Mesenchymal stem cell (in vitro differentiated cells and primary cell): ENCODE data around the gene PGBD2.
"Not testable (repeated sequence)": the region's sequence is repeated elsewhere in the genome, so short reads cannot be mapped to it uniquely, and the experiment has no call there.

Experiments
- DNase-seq: peaks from one replicate; pipeline ENCODE4 v3.0.0-alpha.2; 2013
- H2AFZ ChIP-seq: one replicate; pipeline ENCODE4 v1.6.1; 2013; ENCODE audit warnings: low read depth, mild to moderate bottlenecking, control low read depth, inconsistent platforms, low read length, moderate library complexity
- H2AK5ac ChIP-seq: 2 replicates; pipeline ENCODE4 v1.6.1; 2013; ENCODE audit warnings: low read length, moderate library complexity, mild to moderate bottlenecking, inconsistent platforms; ENCODE audit not compliant: severe bottlenecking
- H2BK120ac ChIP-seq: one replicate; pipeline ENCODE4 v1.6.1; 2013; ENCODE audit warnings: low read depth, mild to moderate bottlenecking, inconsistent platforms, low read length, moderate library complexity
- H2BK12ac ChIP-seq, 2 experiments: one replicate each; pipeline ENCODE4 v1.6.1; 2013; ENCODE audit warnings: inconsistent platforms in 2 of 2, low read length in 2 of 2, mild to moderate bottlenecking in 2 of 2, moderate library complexity in 2 of 2, control low read depth in 1 of 2
- H2BK15ac ChIP-seq: one replicate; pipeline ENCODE4 v1.6.1; 2013; ENCODE audit warnings: mild to moderate bottlenecking, low read depth, inconsistent platforms; ENCODE audit not compliant: poor library complexity, severe bottlenecking
- H2BK5ac ChIP-seq: 2 replicates; pipeline ENCODE4 v1.6.1; 2013; ENCODE audit warnings: low read depth, mild to moderate bottlenecking, low read length, control low read depth, inconsistent platforms; ENCODE audit not compliant: poor library complexity, severe bottlenecking
- H3K14ac ChIP-seq, 2 experiments: one replicate each; pipeline ENCODE4 v1.6.1; 2013; ENCODE audit warnings: inconsistent platforms in 2 of 2, low read length in 2 of 2, control low read depth in 1 of 2, mild to moderate bottlenecking in 1 of 2, moderate library complexity in 1 of 2
- H3K18ac ChIP-seq, 2 experiments: one replicate each; pipeline ENCODE4 v1.6.1; 2013; ENCODE audit warnings: inconsistent platforms in 2 of 2, low read length in 2 of 2, control low read depth in 1 of 2, low read depth in 1 of 2, mild to moderate bottlenecking in 1 of 2
- H3K23ac ChIP-seq, 2 experiments: one replicate each; pipeline ENCODE4 v1.6.1; 2013; ENCODE audit warnings: inconsistent platforms in 2 of 2, low read length in 2 of 2, mild to moderate bottlenecking in 2 of 2, moderate library complexity in 2 of 2, control low read depth in 1 of 2
- H3K27ac ChIP-seq: 2 replicates; pipeline ENCODE4 v1.5.1; 2013; ENCODE audit warnings: mild to moderate bottlenecking, moderate library complexity, low read length, control low read depth, inconsistent platforms; ENCODE audit not compliant: poor library complexity, severe bottlenecking
- H3K27me3 ChIP-seq, 2 experiments: 2 replicates each; pipeline versions ENCODE4 v1.6.1 to v1.7.0; 2013; ENCODE audit warnings: low read length in 2 of 2, mild to moderate bottlenecking in 2 of 2, moderate library complexity in 2 of 2, control low read depth in 1 of 2, inconsistent platforms in 1 of 2; ENCODE audit not compliant: control insufficient read depth in 1 of 2, insufficient read depth in 1 of 2
- H3K36me3 ChIP-seq, 2 experiments: 2 replicates each; pipeline versions ENCODE4 v1.6.1 to v1.7.0; 2013; ENCODE audit warnings: low read length in 2 of 2, control low read depth in 1 of 2, inconsistent platforms in 1 of 2, low read depth in 1 of 2, mild to moderate bottlenecking in 1 of 2; ENCODE audit not compliant: insufficient read depth in 2 of 2, control insufficient read depth in 1 of 2
- H3K4ac ChIP-seq, 2 experiments: one replicate each; pipeline ENCODE4 v1.6.1; 2013; ENCODE audit warnings: inconsistent platforms in 2 of 2, low read length in 2 of 2, mild to moderate bottlenecking in 2 of 2, moderate library complexity in 2 of 2, control low read depth in 1 of 2, low read depth in 1 of 2
- H3K4me1 ChIP-seq: 2 replicates; pipeline ENCODE4 v1.6.1; 2013; ENCODE audit warnings: low read depth, low read length, control low read depth; ENCODE audit not compliant: control insufficient read depth, insufficient read depth
- H3K4me2 ChIP-seq: 2 replicates; pipeline ENCODE4 v1.6.1; 2013; ENCODE audit warnings: low read length, mild to moderate bottlenecking, inconsistent platforms; ENCODE audit not compliant: poor library complexity, severe bottlenecking
- H3K4me3 ChIP-seq, 2 experiments: 2 replicates each; pipeline versions ENCODE4 v1.5.1 to v1.7.0; 2013; ENCODE audit warnings: low read length in 2 of 2, mild to moderate bottlenecking in 2 of 2, control low read depth in 1 of 2, low read depth in 1 of 2; ENCODE audit not compliant: insufficient read depth in 1 of 2
- H3K79me1 ChIP-seq: replicated peaks from 2 replicates; pipeline ENCODE4 v1.6.1; 2013; ENCODE audit warnings: mild to moderate bottlenecking, control low read depth, low read length, inconsistent platforms; ENCODE audit not compliant: poor library complexity, severe bottlenecking
- H3K9ac ChIP-seq: 2 replicates; pipeline ENCODE4 v1.7.0; 2013; ENCODE audit warnings: mild to moderate bottlenecking, low read length, moderate library complexity
- H3K9me3 ChIP-seq: 2 replicates; pipeline ENCODE4 v1.7.0; 2013; ENCODE audit warnings: mild to moderate bottlenecking, low read length; ENCODE audit not compliant: control insufficient read depth
- H4K8ac ChIP-seq: one replicate; pipeline ENCODE4 v1.6.1; 2013; ENCODE audit warnings: inconsistent platforms, mild to moderate bottlenecking, low read length, moderate library complexity
- H4K91ac ChIP-seq: one replicate; pipeline ENCODE4 v1.6.1; 2013; ENCODE audit warnings: mild to moderate bottlenecking, low read length, inconsistent platforms
- WGBS: methylation state at CpG from one replicate; pipeline ENCODE4 v1.1.7; 2013; ENCODE audit warnings: mixed read lengths; 5-methylcytosine and 5-hydroxymethylcytosine counted together

Gene PGBD2

DNA sequence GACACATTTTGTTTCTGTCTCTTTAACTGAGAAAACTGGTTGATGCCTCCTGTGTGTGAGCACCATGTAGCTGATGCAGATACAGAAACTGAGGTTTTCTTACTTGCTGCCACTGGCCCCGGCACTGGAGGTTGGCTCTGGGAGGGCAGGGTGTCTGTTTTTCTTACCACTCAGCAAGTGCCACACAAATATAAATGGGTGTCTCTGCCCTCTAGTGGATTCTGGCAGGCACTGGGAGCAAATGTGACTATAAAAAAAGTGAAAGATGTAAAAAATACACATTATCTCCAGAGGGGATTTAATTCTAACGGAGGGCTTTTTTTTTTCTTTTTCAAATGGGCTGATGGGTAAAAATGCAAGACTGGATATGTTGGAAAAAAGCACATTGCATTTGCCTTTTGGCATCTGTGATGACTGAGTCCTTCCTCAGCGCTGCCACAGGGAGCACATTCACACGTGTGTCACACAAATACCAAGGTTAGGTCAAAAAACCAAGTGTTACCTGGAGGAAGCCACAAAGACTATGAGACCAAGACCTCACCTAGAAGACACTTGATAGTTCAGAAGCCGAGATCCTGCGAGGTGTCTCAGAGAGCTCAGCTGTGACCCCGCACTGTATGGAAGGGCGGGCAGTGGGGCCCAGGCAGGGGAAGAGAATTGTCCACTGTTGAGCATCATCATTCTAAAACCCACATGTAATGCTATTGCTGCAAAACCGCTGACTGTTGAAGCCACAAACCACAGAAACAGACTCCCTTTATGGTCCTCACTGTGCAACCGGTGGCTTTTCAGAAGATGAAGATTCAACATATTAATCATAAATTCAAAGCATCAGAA is 18.9 kb downstream of the PGBD2 start:
- H2AFZ ChIP-seq, result no peak overlapping the region
- H2AK5ac ChIP-seq, result no peak overlapping the region
- H2BK12ac ChIP-seq, result peak overlapping the region in 1 of 2 experiments; percentile 72
- no peak overlapping the region for H4K91ac ChIP-seq
- no peak overlapping the region for H3K4me2 ChIP-seq
- no peak overlapping the region for H4K8ac ChIP-seq
- H2BK5ac ChIP-seq, result no peak overlapping the region
- H3K9me3 ChIP-seq, result no peaks in the 10 kb centered on the region
- peak; percentile 81 for DNase-seq
- H3K23ac ChIP-seq, result no peak overlapping the region
- WGBS, result 68% methylated on average over 10 of the region's 10 CpGs
- H2BK15ac ChIP-seq, result no peak overlapping the region
- no peak overlapping the region for H3K14ac ChIP-seq
- no peak overlapping the region for H3K4ac ChIP-seq
- peaks cover 0 to 3% of the 10 kb centered on the region in 2 experiments for H3K36me3 ChIP-seq
- no peaks in the 10 kb centered on the region for H3K79me1 ChIP-seq
- H3K27me3 ChIP-seq, result no peaks in the 10 kb centered on the region
- peak overlapping the region; percentile 38 for H3K9ac ChIP-seq
- H3K4me1 ChIP-seq, result peaks cover 5% of the 10 kb centered on the region
- H3K18ac ChIP-seq, result no peak overlapping the region
- no peak overlapping the region for H3K4me3 ChIP-seq
- no peak overlapping the region for H2BK120ac ChIP-seq
- peak overlapping the region; percentile 33 for H3K27ac ChIP-seq

DNA sequence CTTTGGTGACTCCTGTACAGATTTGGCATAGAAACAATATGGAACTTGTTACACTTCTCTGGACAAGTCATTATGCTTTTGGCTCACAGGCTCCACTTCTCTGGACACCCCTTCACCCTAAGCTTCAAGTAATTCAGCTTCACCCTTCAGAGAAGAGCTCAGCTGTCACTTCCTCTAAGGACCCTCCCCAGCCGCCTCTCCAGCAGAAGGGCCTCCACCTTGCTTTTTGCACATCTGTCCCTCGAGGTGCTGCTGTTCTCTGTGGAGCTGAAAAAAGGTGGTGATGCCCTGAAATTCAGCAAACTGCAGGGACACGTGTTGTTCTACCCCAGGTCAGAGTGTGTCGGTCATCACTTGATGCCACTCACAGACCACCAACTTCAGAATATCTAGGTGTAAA is 19.8 kb downstream of the PGBD2 start:
- H3K4me1 ChIP-seq, H3K4me3 ChIP-seq, H2AK5ac ChIP-seq, H3K23ac ChIP-seq, H3K14ac ChIP-seq, DNase-seq, H3K9me3 ChIP-seq, H2BK12ac ChIP-seq, H3K36me3 ChIP-seq, H3K27me3 ChIP-seq, H2BK120ac ChIP-seq, H4K8ac ChIP-seq, H3K4me2 ChIP-seq, H2BK5ac ChIP-seq, H2AFZ ChIP-seq, H3K27ac ChIP-seq, H3K79me1 ChIP-seq: not testable (repeated sequence)
- Histone ChIP-seq H3K18ac (peak overlapping the region; percentile 45 to 57), H3K9ac (peak overlapping the region; percentile 38), H2BK15ac (peak overlapping the region; percentile 12), H3K4ac (peak overlapping the region in 1 of 2 experiments; percentile 22), H4K91ac (peak overlapping the region; percentile 82)
- WGBS, result no CpG with 5 or more reads among the region's 4 CpGs

GRCh38 chr1:248926401-248927182 is 20.6 kb downstream of the PGBD2 start:
- no peak overlapping the region for H3K4me2 ChIP-seq
- no peak overlapping the region for H3K4me3 ChIP-seq
- no peaks in the 10 kb centered on the region for H3K27me3 ChIP-seq
- H3K4me1 ChIP-seq, result peaks cover 5% of the 10 kb centered on the region
- no peaks in the 10 kb centered on the region for H3K79me1 ChIP-seq
- no peak overlapping the region for H2BK5ac ChIP-seq
- peak overlapping the region; percentile 44 for H3K9ac ChIP-seq
- no peak overlapping the region for H3K4ac ChIP-seq
- no peak overlapping the region for H2AFZ ChIP-seq
- no peak overlapping the region for H4K8ac ChIP-seq
- WGBS, result 6% methylated on average over 3 of the region's 7 CpGs
- peak; percentile 93 for DNase-seq
- H4K91ac ChIP-seq, result no peak overlapping the region
- H3K9me3 ChIP-seq, result no peaks in the 10 kb centered on the region
- H3K27ac ChIP-seq, result no peak overlapping the region
- H2BK15ac ChIP-seq, result no peak overlapping the region
- H2AK5ac ChIP-seq, result no peak overlapping the region
- H3K23ac ChIP-seq, result no peak overlapping the region
- H3K18ac ChIP-seq, result no peak overlapping the region
- no peak overlapping the region for H2BK120ac ChIP-seq
- no peak overlapping the region for H2BK12ac ChIP-seq
- H3K14ac ChIP-seq, result no peak overlapping the region
- peaks cover 0 to 3% of the 10 kb centered on the region in 2 experiments for H3K36me3 ChIP-seq

DNA sequence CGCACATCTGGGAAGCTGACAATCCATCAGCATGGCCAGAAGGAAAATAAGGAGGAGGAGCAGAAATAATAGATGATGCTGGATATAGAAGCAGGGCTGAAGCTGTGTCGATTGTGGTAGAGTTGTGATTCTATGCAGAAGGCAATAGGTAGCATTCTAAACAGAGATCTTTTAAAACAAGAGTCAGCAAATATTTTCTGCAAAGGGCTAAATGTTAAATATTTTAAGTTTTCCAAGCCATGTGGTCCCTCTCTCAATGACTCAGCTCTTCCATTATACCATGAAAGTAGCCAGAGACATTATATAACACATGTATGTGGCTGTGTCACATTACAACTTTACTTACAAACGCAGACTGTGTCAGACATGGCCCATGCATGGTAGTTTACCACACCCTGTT is 21.2 kb downstream of the PGBD2 start:
- not testable (repeated sequence) for H3K9ac ChIP-seq, H4K91ac ChIP-seq, H3K4me2 ChIP-seq, H2BK120ac ChIP-seq, H2AK5ac ChIP-seq, H3K27me3 ChIP-seq, H3K36me3 ChIP-seq, H3K14ac ChIP-seq, H4K8ac ChIP-seq, H3K9me3 ChIP-seq, H2BK5ac ChIP-seq, H2BK12ac ChIP-seq, H3K23ac ChIP-seq, H3K79me1 ChIP-seq, H3K27ac ChIP-seq, H3K4me3 ChIP-seq, H2BK15ac ChIP-seq, H3K18ac ChIP-seq, H3K4ac ChIP-seq, H3K4me1 ChIP-seq, H2AFZ ChIP-seq
- DNase-seq, result peak; percentile 26
- 36% methylated on average over 1 of the region's 3 CpGs for WGBS
